Measurements from ENCODE around the gene AFF2. TPM values are rescaled to one million over a fixed set of nuclear protein-coding genes. Genes with fewer than 3 reads are reported as not detected.

Gene AFF2
- total RNA-seq, 1 donor from 2014 or later, result 1.8 TPM

GRCh38 chrX:148960060-148960459 lies 459.6 kb downstream of the AFF2 start:
- intact Hi-C loops (cut with micrococcal nuclease), result no loop called here
- no peaks in the 10 kb centered on the region for H3K27me3 Mint-ChIP-seq (ENCODE audit: insufficient read depth)
- H3K36me3 Mint-ChIP-seq (ENCODE audit: low read depth), result no peaks in the 10 kb centered on the region
- H3K4me1 Mint-ChIP-seq (ENCODE audit: low read depth), result no peaks in the 10 kb centered on the region
- no peaks in the 10 kb centered on the region for H3K9me3 Mint-ChIP-seq
- H3K27ac Mint-ChIP-seq, result no peak overlapping the region
- H3K4me3 Mint-ChIP-seq, result no peak overlapping the region
- DNase-seq (ENCODE audit: low spot score), result no peak

GRCh38 chrX:148961985-148962384 lies 461.6 kb downstream of the AFF2 start:
- Mint-ChIP-seq H3K27ac (no peak overlapping the region), H3K9me3 (no peaks in the 10 kb centered on the region)

GRCh38 chrX:148976571-148977400 lies 476.4 kb downstream of the AFF2 start:
- no peaks in the 10 kb centered on the region for H3K4me1 Mint-ChIP-seq (ENCODE audit: low read depth)
- no peaks in the 10 kb centered on the region for H3K9me3 Mint-ChIP-seq
- no peak for DNase-seq (ENCODE audit: low spot score)
- H3K27me3 Mint-ChIP-seq (ENCODE audit: insufficient read depth), result no peaks in the 10 kb centered on the region
- no peaks in the 10 kb centered on the region for H3K36me3 Mint-ChIP-seq (ENCODE audit: low read depth)
- H3K27ac Mint-ChIP-seq, result no peak overlapping the region
- intact Hi-C loops (cut with micrococcal nuclease), result no loop called here
- H3K4me3 Mint-ChIP-seq, result no peak overlapping the region

More at GRCh38 chrX:148961985-148962384, 461.6 kb downstream of the AFF2 start:
- Mint-ChIP-seq H3K4me3 (no peak overlapping the region), H3K4me1 (ENCODE audit: low read depth) (no peaks in the 10 kb centered on the region), H3K27me3 (ENCODE audit: insufficient read depth) (no peaks in the 10 kb centered on the region), H3K36me3 (ENCODE audit: low read depth) (no peaks in the 10 kb centered on the region)
- no peak for DNase-seq (ENCODE audit: low spot score)
- intact Hi-C loops (cut with micrococcal nuclease), result no loop called here

DNA sequence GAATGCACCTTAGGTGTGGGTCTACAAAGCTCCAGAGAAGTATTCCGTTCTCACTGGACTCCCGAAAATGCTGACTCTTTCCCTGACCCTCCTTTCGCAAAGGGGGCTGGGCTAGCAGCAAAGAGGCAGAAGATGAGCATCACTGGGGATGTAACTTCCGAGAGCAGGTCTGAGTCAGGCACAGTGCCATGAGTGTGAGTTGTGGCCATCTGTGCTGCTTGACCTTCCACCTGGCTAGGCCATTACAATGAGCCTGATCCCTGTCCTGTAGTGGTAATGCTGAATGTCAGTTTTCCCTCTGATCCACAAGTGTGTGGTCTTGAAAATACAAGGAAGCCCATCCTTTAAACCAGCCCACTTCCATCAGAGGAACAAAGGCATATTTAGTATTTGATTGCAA lies 479.4 kb downstream of the AFF2 start:
- Mint-ChIP-seq H3K9me3 (no peaks in the 10 kb centered on the region), H3K27me3 (ENCODE audit: insufficient read depth) (no peaks in the 10 kb centered on the region), H3K4me3 (no peak overlapping the region), H3K4me1 (ENCODE audit: low read depth) (no peaks in the 10 kb centered on the region), H3K27ac (no peak overlapping the region), H3K36me3 (ENCODE audit: low read depth) (no peaks in the 10 kb centered on the region)
- intact Hi-C loops (cut with micrococcal nuclease), result no loop called here
- no peak for DNase-seq (ENCODE audit: low spot score)

DNA sequence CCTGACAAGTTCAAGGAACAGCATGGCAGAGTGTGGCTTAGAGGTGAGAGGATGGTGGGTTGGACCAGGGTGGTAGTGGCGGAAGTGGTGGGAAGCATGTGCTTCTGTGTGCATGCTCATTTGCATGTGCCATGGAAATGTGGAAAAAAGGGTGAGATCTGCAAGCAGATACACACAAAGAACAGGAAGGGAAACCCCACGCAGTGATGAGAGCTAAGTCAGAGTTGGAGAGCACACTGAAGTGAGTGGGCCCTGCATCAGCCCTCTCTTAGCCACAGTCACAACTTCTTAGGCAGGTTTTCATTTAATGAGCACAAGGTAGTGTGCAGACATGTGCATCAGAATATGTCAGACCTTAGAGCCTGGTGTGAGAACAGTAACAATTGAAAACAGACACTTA lies 483.8 kb downstream of the AFF2 start:
- intact Hi-C loops (cut with micrococcal nuclease), result no loop called here
- Mint-ChIP-seq H3K27me3 (ENCODE audit: insufficient read depth) (no peaks in the 10 kb centered on the region), H3K27ac (no peak overlapping the region), H3K4me3 (no peak overlapping the region), H3K36me3 (ENCODE audit: low read depth) (no peaks in the 10 kb centered on the region), H3K9me3 (no peaks in the 10 kb centered on the region), H3K4me1 (ENCODE audit: low read depth) (no peaks in the 10 kb centered on the region)
- no peak for DNase-seq (ENCODE audit: low spot score)

GRCh38 chrX:148991502-148991901 lies 491.1 kb downstream of the AFF2 start:
- H3K4me1 Mint-ChIP-seq (ENCODE audit: low read depth), result no peaks in the 10 kb centered on the region
- H3K27ac Mint-ChIP-seq, result no peak overlapping the region
- no peak overlapping the region for H3K4me3 Mint-ChIP-seq
- intact Hi-C loops (cut with micrococcal nuclease), result no loop called here
- no peaks in the 10 kb centered on the region for H3K36me3 Mint-ChIP-seq (ENCODE audit: low read depth)
- no peak for DNase-seq (ENCODE audit: low spot score)
- no peaks in the 10 kb centered on the region for H3K9me3 Mint-ChIP-seq
- peaks cover 1% of the 10 kb centered on the region for H3K27me3 Mint-ChIP-seq (ENCODE audit: insufficient read depth)

DNA sequence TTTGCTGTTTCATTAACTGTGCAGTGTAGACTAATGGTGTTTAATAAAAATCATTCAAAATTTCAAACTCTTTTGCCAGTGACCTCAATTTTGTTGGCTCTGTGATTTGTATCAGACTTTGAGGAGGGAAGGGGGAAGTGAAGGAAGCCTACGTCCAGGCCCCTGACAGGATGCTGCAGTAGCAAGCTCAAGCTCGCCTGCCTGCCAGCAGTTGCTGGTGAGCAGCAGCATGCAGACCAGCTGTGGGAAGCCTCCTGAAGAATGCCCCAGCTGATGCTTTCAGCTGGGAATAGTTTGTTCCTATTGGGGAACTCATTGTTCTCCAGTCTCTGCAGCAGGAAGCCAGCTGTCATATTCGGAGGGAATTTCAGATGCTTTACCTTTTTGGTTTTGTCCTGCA lies 495.2 kb downstream of the AFF2 start:
- Mint-ChIP-seq H3K27me3 (ENCODE audit: insufficient read depth) (peaks cover 1% of the 10 kb centered on the region), H3K9me3 (no peaks in the 10 kb centered on the region), H3K27ac (no peak overlapping the region), H3K4me3 (no peak overlapping the region), H3K36me3 (ENCODE audit: low read depth) (no peaks in the 10 kb centered on the region), H3K4me1 (ENCODE audit: low read depth) (no peaks in the 10 kb centered on the region)
- intact Hi-C loops (cut with micrococcal nuclease), result no loop called here
- no peak for DNase-seq (ENCODE audit: low spot score)

GRCh38 chrX:149002320-149002719 lies 501.9 kb downstream of the AFF2 start:
- Mint-ChIP-seq H3K4me3 (no peak overlapping the region), H3K27me3 (ENCODE audit: insufficient read depth) (no peaks in the 10 kb centered on the region), H3K9me3 (no peaks in the 10 kb centered on the region), H3K36me3 (ENCODE audit: low read depth) (no peaks in the 10 kb centered on the region), H3K27ac (no peak overlapping the region), H3K4me1 (ENCODE audit: low read depth) (no peaks in the 10 kb centered on the region)
- intact Hi-C loops (cut with micrococcal nuclease), result no loop called here
- no peak for DNase-seq (ENCODE audit: low spot score)

- no peaks in the 10 kb centered on the region for H3K9me3 Mint-ChIP-seq
- intact Hi-C loops (cut with micrococcal nuclease), result no loop called here
- H3K4me1 Mint-ChIP-seq (ENCODE audit: low read depth), result no peaks in the 10 kb centered on the region
- H3K27ac Mint-ChIP-seq, result no peak overlapping the region
- H3K4me3 Mint-ChIP-seq, result no peak overlapping the region
- no peaks in the 10 kb centered on the region for H3K36me3 Mint-ChIP-seq (ENCODE audit: low read depth)
- DNase-seq (ENCODE audit: low spot score), result no peak
- H3K27me3 Mint-ChIP-seq (ENCODE audit: insufficient read depth), result no peaks in the 10 kb centered on the region
Observed at GRCh38 chrX:149003863-149004660, 503.6 kb downstream of the AFF2 start.

DNA sequence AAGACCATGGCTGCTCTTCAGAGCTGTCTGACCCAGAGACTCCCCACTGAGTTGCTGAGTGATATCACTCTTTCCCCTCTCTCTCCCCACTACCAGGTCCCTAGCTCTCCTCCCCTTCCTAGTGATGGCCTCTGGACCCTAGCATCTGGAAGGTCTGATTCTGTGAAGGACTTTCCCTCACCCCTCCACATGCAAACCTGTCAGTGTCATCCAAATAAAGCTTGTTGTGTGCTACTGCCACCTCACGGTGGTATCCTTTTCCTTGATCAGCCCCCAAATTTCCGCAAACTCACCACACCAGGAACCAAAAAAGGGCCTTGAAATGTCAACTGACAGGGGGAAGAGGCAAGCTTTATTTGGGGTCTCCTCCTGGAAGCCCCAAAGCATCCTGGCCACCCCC lies 504.5 kb downstream of the AFF2 start:
- Mint-ChIP-seq H3K27me3 (ENCODE audit: insufficient read depth) (no peaks in the 10 kb centered on the region), H3K4me3 (no peak overlapping the region), H3K4me1 (ENCODE audit: low read depth) (no peaks in the 10 kb centered on the region), H3K36me3 (ENCODE audit: low read depth) (no peaks in the 10 kb centered on the region), H3K9me3 (no peaks in the 10 kb centered on the region), H3K27ac (no peak overlapping the region)
- intact Hi-C loops (cut with micrococcal nuclease), result no loop called here
- DNase-seq (ENCODE audit: low spot score), result no peak

DNA sequence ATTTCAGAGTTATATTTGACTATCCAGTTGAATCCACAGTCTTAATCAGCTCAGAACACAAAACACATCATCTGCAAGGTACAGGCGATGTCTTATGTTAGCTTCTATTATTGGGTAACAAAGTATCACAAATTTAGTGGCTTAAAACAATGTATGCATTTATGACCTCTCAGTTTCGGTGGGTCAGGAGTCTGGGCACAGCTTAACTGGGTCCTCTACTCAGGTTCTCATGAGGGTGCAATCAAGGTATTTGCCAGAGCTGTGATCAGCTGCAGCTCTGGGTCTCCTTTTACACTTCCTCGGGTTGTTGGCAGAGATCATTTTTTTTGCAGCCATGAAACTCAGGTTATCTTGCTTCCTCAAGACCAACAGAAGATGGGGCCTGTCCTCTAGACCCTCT lies 505.8 kb downstream of the AFF2 start:
- H3K27me3 Mint-ChIP-seq (ENCODE audit: insufficient read depth), result no peaks in the 10 kb centered on the region
- no peaks in the 10 kb centered on the region for H3K36me3 Mint-ChIP-seq (ENCODE audit: low read depth)
- no peak for DNase-seq (ENCODE audit: low spot score)
- H3K27ac Mint-ChIP-seq, result no peak overlapping the region
- no peaks in the 10 kb centered on the region for H3K9me3 Mint-ChIP-seq
- H3K4me3 Mint-ChIP-seq, result no peak overlapping the region
- no peaks in the 10 kb centered on the region for H3K4me1 Mint-ChIP-seq (ENCODE audit: low read depth)
- intact Hi-C loops (cut with micrococcal nuclease), result no loop called here

GRCh38 chrX:149007423-149007822 lies 507.0 kb downstream of the AFF2 start:
- Mint-ChIP-seq H3K4me3 (no peak overlapping the region), H3K27ac (no peak overlapping the region), H3K4me1 (ENCODE audit: low read depth) (no peaks in the 10 kb centered on the region), H3K27me3 (ENCODE audit: insufficient read depth) (no peaks in the 10 kb centered on the region), H3K36me3 (ENCODE audit: low read depth) (no peaks in the 10 kb centered on the region), H3K9me3 (no peaks in the 10 kb centered on the region)
- intact Hi-C loops (cut with micrococcal nuclease), result no loop called here
- no peak for DNase-seq (ENCODE audit: low spot score)

- no peaks in the 10 kb centered on the region for H3K36me3 Mint-ChIP-seq (ENCODE audit: low read depth)
- no peaks in the 10 kb centered on the region for H3K9me3 Mint-ChIP-seq
- no peak overlapping the region for H3K4me3 Mint-ChIP-seq
- H3K27ac Mint-ChIP-seq, result no peak overlapping the region
- H3K4me1 Mint-ChIP-seq (ENCODE audit: low read depth), result no peaks in the 10 kb centered on the region
- intact Hi-C loops (cut with micrococcal nuclease), result no loop called here
- DNase-seq (ENCODE audit: low spot score), result no peak
- H3K27me3 Mint-ChIP-seq (ENCODE audit: insufficient read depth), result no peaks in the 10 kb centered on the region
Observed at GRCh38 chrX:149010013-149010852, 509.8 kb downstream of the AFF2 start.

All from activated T-helper 1 cell treated with anti-CD3 and anti-CD28 coated beads, Interleukin-12 subunit alpha, Interleukin-12 subunit beta, Interleukin-2, Interleukin-4 antibody, amounts not matched to agents 30 ng/mL and 10 ng/mL and 1 ng/mL, durations not matched to agents 14 hours and 24 hours and 36 hours (primary cell).